Caco-2 (cell line): Measurements from ENCODE around the gene PRSS21. TPM values are rescaled to one million over a fixed set of nuclear protein-coding genes. Genes with fewer than 3 reads are reported as not detected.

Source experiments
- BruUV-seq: library from RNA; stranded (reverse); fragments of 400-500 nt; replicated peaks from 2 replicates; lab custom pipeline; 2021; lab: Mats Ljungman, UMichigan
- CTCF ChIA-PET: fragments of 300-600 bp; sonication (Branson Sonifier 250); formaldehyde crosslinking; loops from one replicate; lab custom pipeline; 2022; ENCODE audit warnings: antibody characterized with exemption; lab: Charles Lee
- POLR2A ChIA-PET: fragments of 300-600 bp; sonication (Branson Sonifier 250); formaldehyde crosslinking; loops from one replicate; lab custom pipeline; 2022; ENCODE audit warnings: antibody characterized with exemption; lab: Charles Lee
- DNase-seq, 2 experiments: peaks; one replicate each; pipeline versions ENCODE4 v3.0.0 to v3.0.0-alpha.2; 2020 to 2022
- H3K27me3 ChIP-seq: replicated peaks from 2 replicates; pipeline ENCODE4 v1.6.0; 2011; ENCODE audit warnings: low read length; ENCODE audit not compliant: control insufficient read depth, insufficient read depth
- H3K36me3 ChIP-seq: 2 replicates; pipeline ENCODE4 v1.5.1; 2011; ENCODE audit warnings: low read length; ENCODE audit not compliant: control insufficient read depth, insufficient read depth
- H3K4me1 ChIP-seq: fragments of 250-450 bp; sonication (Bioruptor Pico); 2 replicates; pipeline ENCODE4 v1.5.1; 2020; ENCODE audit warnings: mild to moderate bottlenecking
- H3K4me3 ChIP-seq: 2 replicates; pipeline ENCODE4 v1.5.1; 2011; ENCODE audit warnings: low read depth, mild to moderate bottlenecking, control low read depth, low read length
- H3K9me3 ChIP-seq: fragments of 250-450 bp; sonication (Bioruptor Pico); 2 replicates; pipeline ENCODE4 v1.5.1; 2020; ENCODE audit warnings: mild to moderate bottlenecking, moderate library complexity
- H3K27ac Mint-ChIP-seq: one replicate; pipeline ENCODE4 v1.8.0; 2022; ENCODE audit warnings: mixed read lengths; ENCODE audit not compliant: unreplicated experiment
- H3K27me3 Mint-ChIP-seq: one replicate; pipeline ENCODE4 v1.8.0; 2022; ENCODE audit warnings: mixed read lengths; ENCODE audit not compliant: insufficient read depth, unreplicated experiment
- H3K36me3 Mint-ChIP-seq: one replicate; pipeline ENCODE4 v1.8.0; 2022; ENCODE audit warnings: mild to moderate bottlenecking, mixed read lengths; ENCODE audit not compliant: insufficient read depth, unreplicated experiment
- H3K4me1 Mint-ChIP-seq: one replicate; pipeline ENCODE4 v1.8.0; 2022; ENCODE audit warnings: low read depth, mixed read lengths; ENCODE audit not compliant: unreplicated experiment
- H3K4me3 Mint-ChIP-seq: one replicate; pipeline ENCODE4 v1.8.0; 2022; ENCODE audit warnings: mild to moderate bottlenecking, moderate library complexity, mixed read lengths; ENCODE audit not compliant: unreplicated experiment
- H3K9me3 Mint-ChIP-seq: one replicate; pipeline ENCODE4 v1.8.0; 2022; ENCODE audit warnings: mixed read lengths; ENCODE audit not compliant: unreplicated experiment
- intact Hi-C: fragments of 100-400 bp; cut with micrococcal nuclease; formaldehyde crosslinking; loops from one replicate; pipeline ENCODE4 v1.10.0; 2022; ENCODE audit not compliant: unreplicated experiment
- total RNA-seq: library from RNA; stranded (reverse); gene quantifications from 2 replicates; pipeline ENCODE4 v1.2.3, GENCODE V29; 2022
- TF ChIP-seq, protein P1 (sequence below), 2 experiments: fragments of 200-600 bp in 1 of 2; IDR thresholded peaks; 1 replicate in 1 of 2; 2 replicates in 1 of 2; pipeline versions ENCODE4 v1.5.1 to v1.8.0; 2011 to 2022; ENCODE audit warnings: antibody characterized with exemption in 1 of 2, control low read depth in 1 of 2, inconsistent platforms in 1 of 2, low read depth in 1 of 2, low read length in 1 of 2, mild to moderate bottlenecking in 1 of 2, moderate library complexity in 1 of 2; ENCODE audit not compliant: insufficient read depth in 1 of 2, severe bottlenecking in 1 of 2, unreplicated experiment in 1 of 2

The PRSS21 gene
- total RNA-seq, 1 experiment from 2014 or later: not detected

DNA sequence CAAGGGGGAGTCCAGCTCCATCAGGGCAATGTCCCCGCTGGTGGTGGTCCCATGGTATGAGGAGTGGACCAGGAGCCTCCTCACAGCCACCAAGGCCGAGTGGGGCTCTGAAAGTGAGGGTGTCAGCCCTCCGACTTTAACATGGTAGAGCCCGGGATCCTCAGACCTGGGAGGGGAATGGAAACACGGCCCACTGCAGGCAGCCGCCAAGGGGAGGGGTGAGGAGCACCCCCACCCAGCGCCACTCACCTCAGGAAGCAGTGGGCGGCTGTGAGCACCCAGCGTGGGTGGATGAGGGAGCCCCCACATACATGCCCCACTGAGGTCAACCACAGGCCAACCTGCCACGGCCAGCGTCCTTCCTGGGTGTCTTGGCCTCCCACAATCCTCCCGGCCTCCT is 23.9 kb downstream of the PRSS21 start:
- POLR2A ChIA-PET: no interaction called here
- peaks cover 25% of the 10 kb centered on the region for H3K4me1 Mint-ChIP-seq
- H3K27me3 Mint-ChIP-seq: no peaks in the 10 kb centered on the region
- Histone ChIP-seq H3K36me3 (no peaks in the 10 kb centered on the region), H3K27me3 (no peaks in the 10 kb centered on the region), H3K4me1 (peaks cover 24% of the 10 kb centered on the region), H3K9me3 (no peaks in the 10 kb centered on the region), H3K4me3 (no peak overlapping the region)
- no TSS peak for BruUV-seq
- intact Hi-C loops: no loop called here
- no peak overlapping the region for H3K4me3 Mint-ChIP-seq
- H3K27ac Mint-ChIP-seq: no peak overlapping the region
- H3K36me3 Mint-ChIP-seq: no peaks in the 10 kb centered on the region
- CTCF ChIA-PET: no interaction called here
- no peak for DNase-seq
- TF ChIP-seq, protein P1, sequence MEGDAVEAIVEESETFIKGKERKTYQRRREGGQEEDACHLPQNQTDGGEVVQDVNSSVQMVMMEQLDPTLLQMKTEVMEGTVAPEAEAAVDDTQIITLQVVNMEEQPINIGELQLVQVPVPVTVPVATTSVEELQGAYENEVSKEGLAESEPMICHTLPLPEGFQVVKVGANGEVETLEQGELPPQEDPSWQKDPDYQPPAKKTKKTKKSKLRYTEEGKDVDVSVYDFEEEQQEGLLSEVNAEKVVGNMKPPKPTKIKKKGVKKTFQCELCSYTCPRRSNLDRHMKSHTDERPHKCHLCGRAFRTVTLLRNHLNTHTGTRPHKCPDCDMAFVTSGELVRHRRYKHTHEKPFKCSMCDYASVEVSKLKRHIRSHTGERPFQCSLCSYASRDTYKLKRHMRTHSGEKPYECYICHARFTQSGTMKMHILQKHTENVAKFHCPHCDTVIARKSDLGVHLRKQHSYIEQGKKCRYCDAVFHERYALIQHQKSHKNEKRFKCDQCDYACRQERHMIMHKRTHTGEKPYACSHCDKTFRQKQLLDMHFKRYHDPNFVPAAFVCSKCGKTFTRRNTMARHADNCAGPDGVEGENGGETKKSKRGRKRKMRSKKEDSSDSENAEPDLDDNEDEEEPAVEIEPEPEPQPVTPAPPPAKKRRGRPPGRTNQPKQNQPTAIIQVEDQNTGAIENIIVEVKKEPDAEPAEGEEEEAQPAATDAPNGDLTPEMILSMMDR (IDR thresholded peaks at IDR 0.05; ENCODE audit: insufficient read depth in 1 of 2, low read depth in 1 of 2, low read length in 1 of 2, severe bottlenecking in 1 of 2, unreplicated experiment in 1 of 2): no peak
- H3K9me3 Mint-ChIP-seq: no peaks in the 10 kb centered on the region

DNA sequence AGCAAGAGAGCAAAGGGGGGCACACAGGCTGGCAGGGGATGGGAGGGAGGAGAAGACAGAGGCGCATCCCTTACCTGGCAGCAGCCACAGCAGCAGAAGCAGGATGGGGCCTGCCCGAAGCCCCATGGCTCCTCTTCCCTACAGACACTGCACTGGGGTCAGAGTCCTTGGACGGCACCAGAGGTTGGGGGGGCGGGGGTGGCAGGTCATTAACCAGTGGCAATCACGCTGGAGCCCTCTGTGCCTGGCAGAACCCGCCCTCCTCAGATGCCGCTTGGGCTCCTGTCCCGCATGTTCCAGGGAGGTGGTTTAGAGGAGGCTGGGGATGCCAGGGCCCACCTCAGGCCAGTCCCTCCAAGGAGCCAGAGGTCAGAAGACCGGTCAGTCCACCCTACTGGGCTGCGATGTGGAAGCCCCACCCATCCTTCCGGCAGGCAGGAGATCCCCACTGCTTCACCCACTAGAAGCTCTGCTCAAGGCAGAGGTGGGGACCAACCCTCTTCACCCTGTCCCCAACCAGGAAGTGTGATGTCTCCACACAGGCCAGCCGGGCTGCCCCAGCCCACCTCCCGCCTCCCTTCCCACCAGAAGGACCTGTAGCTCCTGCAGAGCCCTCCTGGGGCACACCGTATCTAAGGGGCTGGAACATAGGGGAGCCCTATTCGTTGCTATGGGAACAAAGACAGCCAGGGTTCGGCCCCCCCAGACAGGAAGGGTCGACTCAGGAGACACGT is 24.7 kb downstream of the PRSS21 start:
- CTCF ChIA-PET: interaction anchor here (1.2 kb wide), 1 partner anchor 17 kb away, joined by 3 read pairs; no protein-coding TSS in a partner anchor
- no peak overlapping the region for H3K27ac Mint-ChIP-seq
- POLR2A ChIA-PET: no interaction called here

GRCh38 chr16:2842340-2843000 is 25.4 kb downstream of the PRSS21 start:
- Mint-ChIP-seq H3K9me3 (no peaks in the 10 kb centered on the region), H3K36me3 (peaks cover 6% of the 10 kb centered on the region), H3K27me3 (no peaks in the 10 kb centered on the region), H3K27ac (no peak overlapping the region), H3K4me1 (peaks cover 10% of the 10 kb centered on the region), H3K4me3 (no peak overlapping the region)
- intact Hi-C loops: no loop called here
- CTCF ChIA-PET: interaction anchor here (1.2 kb wide), 1 partner anchor 16 kb away, joined by 3 read pairs; no protein-coding TSS in a partner anchor
- POLR2A ChIA-PET: no interaction called here
- no peak for DNase-seq
- no TSS peak for BruUV-seq
- no peaks in the 10 kb centered on the region for H3K27me3 ChIP-seq
- H3K4me1 ChIP-seq: peaks cover 28% of the 10 kb centered on the region
- no peak overlapping the region for H3K4me3 ChIP-seq
- no peaks in the 10 kb centered on the region for H3K9me3 ChIP-seq
- TF ChIP-seq, protein P1 (IDR thresholded peaks at IDR 0.05; ENCODE audit: insufficient read depth in 1 of 2, low read depth in 1 of 2, low read length in 1 of 2, severe bottlenecking in 1 of 2, unreplicated experiment in 1 of 2): no peak
- H3K36me3 ChIP-seq: no peaks in the 10 kb centered on the region

More for the DNA sequence above, 24.7 kb downstream of the PRSS21 start:
- Mint-ChIP-seq H3K27me3 (no peaks in the 10 kb centered on the region), H3K4me1 (peaks cover 17% of the 10 kb centered on the region), H3K4me3 (no peak overlapping the region), H3K36me3 (no peaks in the 10 kb centered on the region), H3K9me3 (no peaks in the 10 kb centered on the region)
- Histone ChIP-seq H3K27me3 (no peaks in the 10 kb centered on the region), H3K4me3 (no peak overlapping the region), H3K4me1 (peaks cover 22% of the 10 kb centered on the region), H3K9me3 (no peaks in the 10 kb centered on the region), H3K36me3 (no peaks in the 10 kb centered on the region)
- BruUV-seq: no TSS peak
- TF ChIP-seq, protein P1 (IDR thresholded peaks at IDR 0.05; ENCODE audit: insufficient read depth in 1 of 2, low read depth in 1 of 2, low read length in 1 of 2, severe bottlenecking in 1 of 2, unreplicated experiment in 1 of 2): no peak
- intact Hi-C loops: no loop called here
- DNase-seq: no peak
